Measurements from ENCODE around the gene TERB1.
A peak's percentile ranks its signal among the peaks of the same experiment; 100 is the strongest.

Gene TERB1

GRCh38 chr16:66842765-66843164, 41.4 kb upstream of the TERB1 start:
- Mint-ChIP-seq H3K9me3 (no peaks in the 10 kb centered on the region), H3K4me3 (no peak overlapping the region), H3K4me1 (peaks cover 4% of the 10 kb centered on the region), H3K27me3 (peaks cover 43% of the 10 kb centered on the region), H3K27ac (no peak overlapping the region), H3K36me3 (ENCODE audit: low read depth) (no peaks in the 10 kb centered on the region)
- ATAC-seq, result no peak
- DNase-seq, result no peak

- no peak overlapping the region for H3K4me3 Mint-ChIP-seq
- H3K4me1 Mint-ChIP-seq, result peaks cover 4% of the 10 kb centered on the region
- peaks cover 39% of the 10 kb centered on the region for H3K27me3 Mint-ChIP-seq
- no peak overlapping the region for H3K27ac Mint-ChIP-seq
- no peak for ATAC-seq
- DNase-seq, result no peak
- no peaks in the 10 kb centered on the region for H3K36me3 Mint-ChIP-seq (ENCODE audit: low read depth)
- no peaks in the 10 kb centered on the region for H3K9me3 Mint-ChIP-seq
Observed at GRCh38 chr16:66841366-66841765, 40.0 kb upstream of the TERB1 start.

DNA sequence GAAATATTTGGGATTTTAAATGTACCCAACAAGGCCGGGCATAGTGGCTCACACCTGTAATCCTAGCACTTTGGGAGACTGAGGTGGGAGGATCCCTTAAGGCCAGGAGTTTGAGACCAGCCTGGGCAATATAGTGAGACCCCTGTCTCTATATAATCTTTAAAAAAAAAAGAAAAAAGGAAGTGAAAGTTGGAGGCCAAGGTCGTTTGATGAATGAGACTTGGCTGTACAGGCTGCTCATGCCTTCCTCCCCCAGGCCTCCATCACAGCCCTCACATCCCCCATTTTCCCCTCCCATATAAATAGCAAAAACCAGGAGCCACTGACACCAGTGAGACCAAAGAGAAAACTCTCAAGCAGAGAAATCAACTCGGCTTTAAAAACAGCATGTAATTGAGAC, 39.5 kb upstream of the TERB1 start:
- H3K36me3 Mint-ChIP-seq (ENCODE audit: low read depth), result no peaks in the 10 kb centered on the region
- H3K4me1 Mint-ChIP-seq, result peaks cover 4% of the 10 kb centered on the region
- no peaks in the 10 kb centered on the region for H3K9me3 Mint-ChIP-seq
- no peak overlapping the region for H3K27ac Mint-ChIP-seq
- DNase-seq (no peak), ATAC-seq (no peak)
- no peak overlapping the region for H3K4me3 Mint-ChIP-seq
- peaks cover 34% of the 10 kb centered on the region for H3K27me3 Mint-ChIP-seq

DNA sequence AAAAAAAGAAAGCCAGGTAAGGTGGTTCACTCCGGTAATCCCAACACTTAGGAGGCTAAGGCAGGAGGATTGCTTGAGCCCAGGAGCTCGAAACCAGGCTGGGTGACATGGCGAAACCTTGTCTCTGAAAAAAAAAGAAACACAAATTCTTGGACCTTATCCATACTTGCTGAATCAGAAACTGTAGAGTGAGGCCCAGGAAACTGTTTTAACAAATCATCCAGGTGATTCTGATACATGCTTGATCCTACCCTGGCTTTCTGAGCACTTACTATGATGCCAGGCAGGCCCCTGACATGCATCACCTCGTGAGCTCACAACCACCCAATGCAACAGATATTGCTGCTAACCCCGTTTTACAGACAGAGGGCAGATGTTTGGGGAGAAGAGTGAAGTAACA, 33.4 kb upstream of the TERB1 start:
- H3K9me3 Mint-ChIP-seq, result no peaks in the 10 kb centered on the region
- H3K4me3 Mint-ChIP-seq, result no peak overlapping the region
- ATAC-seq (no peak), DNase-seq (no peak)
- H3K27me3 Mint-ChIP-seq, result peaks cover 2% of the 10 kb centered on the region
- peaks cover 6% of the 10 kb centered on the region for H3K4me1 Mint-ChIP-seq
- H3K36me3 Mint-ChIP-seq (ENCODE audit: low read depth), result peaks cover under 1% of the 10 kb centered on the region
- H3K27ac Mint-ChIP-seq, result no peak overlapping the region

DNA sequence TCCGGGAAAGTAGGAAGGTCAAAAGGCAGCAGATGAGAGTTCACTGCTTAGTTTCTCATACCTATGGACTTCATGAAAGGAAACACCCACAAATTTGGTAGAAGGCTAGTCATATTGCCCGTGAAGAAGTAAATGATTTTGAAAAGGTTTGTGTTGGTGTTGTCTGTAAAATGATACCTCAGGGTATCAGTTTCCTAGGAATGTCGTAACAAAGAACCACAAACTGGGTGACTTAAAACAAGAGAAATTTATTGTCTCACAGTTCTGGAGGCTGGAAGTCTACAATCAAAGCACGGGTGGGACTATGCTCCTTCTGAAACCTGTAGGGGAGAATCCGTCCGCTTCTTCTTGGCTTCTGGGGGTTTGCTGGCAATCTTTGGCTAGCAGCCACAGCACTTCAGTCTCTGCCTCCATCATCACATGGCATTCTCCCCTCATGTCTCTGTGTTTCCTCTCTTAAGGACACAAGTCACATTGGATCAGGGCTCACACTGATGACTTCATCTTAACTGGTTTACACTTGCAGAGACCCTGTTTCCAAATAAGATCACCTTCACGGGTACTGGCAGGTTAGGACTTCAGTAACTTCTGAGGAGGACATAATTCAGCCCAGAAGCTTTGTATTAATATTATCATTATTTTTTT, 31.4 kb upstream of the TERB1 start:
- DNase-seq (no peak), ATAC-seq (no peak)
- H3K4me1 Mint-ChIP-seq, result peaks cover 22% of the 10 kb centered on the region
- peaks cover 2% of the 10 kb centered on the region for H3K27me3 Mint-ChIP-seq
- no peaks in the 10 kb centered on the region for H3K9me3 Mint-ChIP-seq
- H3K4me3 Mint-ChIP-seq, result no peak overlapping the region
- no peak overlapping the region for H3K27ac Mint-ChIP-seq
- H3K36me3 Mint-ChIP-seq (ENCODE audit: low read depth), result peaks cover 7% of the 10 kb centered on the region

- no peak overlapping the region for H3K27ac Mint-ChIP-seq
- H3K4me1 Mint-ChIP-seq, result peaks cover 26% of the 10 kb centered on the region
- no peaks in the 10 kb centered on the region for H3K9me3 Mint-ChIP-seq
- H3K4me3 Mint-ChIP-seq, result no peak overlapping the region
- peaks cover 2% of the 10 kb centered on the region for H3K27me3 Mint-ChIP-seq
- ATAC-seq (no peak), DNase-seq (no peak)
- H3K36me3 Mint-ChIP-seq (ENCODE audit: low read depth), result peaks cover 11% of the 10 kb centered on the region
Observed at GRCh38 chr16:66832190-66832589, 30.8 kb upstream of the TERB1 start.

DNA sequence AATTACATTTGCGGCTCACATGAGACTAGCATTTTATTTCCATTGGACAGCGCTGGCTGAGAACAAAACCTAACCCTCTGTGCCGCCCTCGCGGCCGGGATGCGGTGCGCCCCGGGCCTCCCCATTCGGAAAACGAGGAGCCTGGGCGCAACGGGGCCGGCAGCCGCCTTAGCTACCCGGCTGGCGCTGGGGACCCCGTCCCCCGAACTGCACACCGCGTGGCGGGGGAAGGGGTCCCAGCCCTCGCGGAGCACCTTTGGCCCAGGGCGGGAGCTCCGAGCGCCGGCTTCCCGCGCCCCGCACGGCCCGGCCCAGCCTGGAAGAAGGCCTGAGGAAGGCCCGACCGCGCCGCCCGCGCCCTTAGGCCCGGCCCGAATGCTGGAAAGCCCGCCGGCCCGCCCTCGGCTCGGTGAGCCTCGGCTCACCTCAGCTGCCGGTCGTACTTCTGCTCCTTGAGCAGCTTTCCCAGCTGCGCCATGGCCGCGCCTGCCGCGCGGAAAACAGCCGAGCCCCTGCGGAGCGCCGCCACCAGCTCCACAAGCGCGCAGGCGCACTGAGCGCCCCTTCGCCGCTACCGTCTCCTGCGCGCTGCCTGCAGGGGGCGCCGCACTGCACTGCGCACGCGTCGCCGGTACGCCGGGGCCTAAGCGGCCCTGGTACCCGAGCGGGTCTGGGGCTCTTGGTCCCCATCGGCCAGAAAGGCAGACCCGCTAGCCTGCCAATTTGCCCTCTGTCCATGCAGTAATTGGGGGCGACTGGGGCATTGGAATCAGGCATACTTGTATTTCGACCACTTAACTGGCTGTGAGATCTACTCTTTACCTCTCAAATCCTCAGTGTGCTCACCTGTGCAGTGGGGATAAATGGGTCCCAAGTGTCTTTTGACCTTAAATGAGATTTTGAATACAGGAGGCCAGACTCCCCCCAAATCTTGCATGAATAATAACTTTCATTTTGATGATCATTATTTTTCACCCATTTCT, 29.3 kb upstream of the TERB1 start, which contains the start of gene NAE1:
NAE1 (minus strand) TSS at position 555 of the 983 bp plus-strand sequence; CDS start at position 478, 77 bp downstream.
- H3K27ac Mint-ChIP-seq, result peak within 1 kb of the TSS; percentile 69
- no peaks in the 10 kb centered on the region for H3K9me3 Mint-ChIP-seq
- peak; percentile 94 for ATAC-seq
- peak within 1 kb of the TSS; percentile 81 for H3K4me3 Mint-ChIP-seq
- DNase-seq, result peak; percentile 91
- no peaks in the 10 kb centered on the region for H3K27me3 Mint-ChIP-seq
- H3K36me3 Mint-ChIP-seq (ENCODE audit: low read depth), result peaks cover 19% of the 10 kb centered on the region
- H3K4me1 Mint-ChIP-seq, result peaks cover 29% of the 10 kb centered on the region

GRCh38 chr16:66824006-66824405, 22.6 kb upstream of the TERB1 start:
- Mint-ChIP-seq H3K4me1 (peaks cover 16% of the 10 kb centered on the region), H3K27ac (no peak overlapping the region), H3K27me3 (no peaks in the 10 kb centered on the region), H3K4me3 (no peak overlapping the region), H3K36me3 (ENCODE audit: low read depth) (peaks cover 52% of the 10 kb centered on the region), H3K9me3 (no peaks in the 10 kb centered on the region)
- no peak for DNase-seq
- ATAC-seq, result no peak

DNA sequence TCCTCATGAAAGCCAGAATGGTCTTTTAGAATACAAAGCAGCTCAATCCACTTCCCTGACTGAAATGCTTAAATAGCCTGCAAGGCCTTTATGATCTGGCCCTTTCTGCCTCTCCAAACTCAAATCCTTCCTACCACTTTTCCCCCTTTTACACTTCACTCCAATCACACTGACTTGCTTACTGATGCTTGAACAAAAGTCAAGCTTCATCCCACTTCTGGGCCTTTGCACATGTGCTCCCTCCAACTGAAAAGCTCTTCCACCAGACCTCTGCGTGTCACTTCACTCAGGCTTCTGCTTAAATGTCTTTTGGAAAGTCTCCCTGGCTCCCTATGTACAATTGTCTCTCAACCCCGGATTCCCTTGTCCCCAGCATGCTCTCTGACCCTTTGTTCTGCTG, 13.3 kb upstream of the TERB1 start:
- no peak overlapping the region for H3K4me3 Mint-ChIP-seq
- H3K27me3 Mint-ChIP-seq, result no peaks in the 10 kb centered on the region
- no peak overlapping the region for H3K27ac Mint-ChIP-seq
- ATAC-seq (no peak), DNase-seq (no peak)
- peaks cover 65% of the 10 kb centered on the region for H3K36me3 Mint-ChIP-seq (ENCODE audit: low read depth)
- H3K9me3 Mint-ChIP-seq, result no peaks in the 10 kb centered on the region
- H3K4me1 Mint-ChIP-seq, result no peaks in the 10 kb centered on the region

DNA sequence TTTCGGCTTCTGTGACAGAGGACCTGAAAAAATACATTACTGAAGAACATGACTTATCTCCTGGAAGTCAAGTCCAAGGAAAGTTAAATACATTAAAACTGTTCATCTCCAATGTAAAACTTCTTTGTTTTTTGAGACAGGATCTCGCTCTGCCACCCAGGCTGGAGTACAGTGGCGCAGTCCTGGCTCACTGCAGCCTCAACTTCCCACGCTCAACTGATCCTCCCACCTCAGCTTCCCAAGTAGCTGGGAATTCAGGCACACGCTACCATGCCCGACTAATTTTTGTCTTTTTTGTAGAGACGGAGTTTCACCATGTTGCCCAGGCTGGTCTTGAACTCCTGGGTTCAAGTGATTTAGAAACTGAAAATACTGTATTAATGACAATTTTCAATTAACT, 9.7 kb upstream of the TERB1 start:
- H3K27me3 Mint-ChIP-seq, result no peaks in the 10 kb centered on the region
- no peaks in the 10 kb centered on the region for H3K9me3 Mint-ChIP-seq
- no peak for DNase-seq
- H3K36me3 Mint-ChIP-seq (ENCODE audit: low read depth), result peaks cover 62% of the 10 kb centered on the region
- no peak overlapping the region for H3K27ac Mint-ChIP-seq
- no peaks in the 10 kb centered on the region for H3K4me1 Mint-ChIP-seq
- no peak for ATAC-seq
- no peak overlapping the region for H3K4me3 Mint-ChIP-seq

DNA sequence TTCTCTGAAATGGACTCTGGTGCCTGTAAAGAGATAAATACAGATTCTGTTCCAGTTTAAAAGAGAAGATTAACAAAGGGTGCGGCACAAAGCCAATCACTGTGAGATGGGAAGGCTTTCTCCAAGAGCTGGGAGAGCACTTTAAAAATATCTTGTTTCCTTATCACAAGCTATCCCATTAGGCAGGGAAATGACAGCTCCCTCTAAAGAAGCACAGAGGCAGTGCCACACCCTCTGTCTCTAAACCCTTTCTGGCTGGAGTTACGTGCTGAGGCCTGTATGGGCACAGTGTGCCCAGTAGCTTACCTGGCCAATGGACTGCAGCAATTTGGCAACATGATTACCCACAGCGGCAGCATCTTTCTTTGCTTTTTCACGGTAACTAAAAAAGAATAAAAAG, 9.0 kb upstream of the TERB1 start:
- H3K36me3 Mint-ChIP-seq (ENCODE audit: low read depth), result peaks cover 62% of the 10 kb centered on the region

GRCh38 chr16:66809765-66810164, 8.4 kb upstream of the TERB1 start:
- no peak overlapping the region for H3K27ac Mint-ChIP-seq
- DNase-seq, result no peak
- no peaks in the 10 kb centered on the region for H3K9me3 Mint-ChIP-seq
- no peak for ATAC-seq
- no peaks in the 10 kb centered on the region for H3K27me3 Mint-ChIP-seq
- peaks cover 63% of the 10 kb centered on the region for H3K36me3 Mint-ChIP-seq (ENCODE audit: low read depth)
- no peak overlapping the region for H3K4me3 Mint-ChIP-seq
- H3K4me1 Mint-ChIP-seq, result no peaks in the 10 kb centered on the region

More for the DNA sequence above, 9.0 kb upstream of the TERB1 start:
- no peaks in the 10 kb centered on the region for H3K27me3 Mint-ChIP-seq
- peak overlapping the region; percentile 4 for H3K27ac Mint-ChIP-seq
- no peak overlapping the region for H3K4me3 Mint-ChIP-seq
- H3K4me1 Mint-ChIP-seq, result no peaks in the 10 kb centered on the region
- DNase-seq, result no peak
- no peaks in the 10 kb centered on the region for H3K9me3 Mint-ChIP-seq
- no peak for ATAC-seq

GRCh38 chr16:66802159-66802558, 775 bp upstream of the TERB1 start:
- peaks cover 31% of the 10 kb centered on the region for H3K36me3 Mint-ChIP-seq (ENCODE audit: low read depth)
- DNase-seq, result no peak
- no peak overlapping the region for H3K27ac Mint-ChIP-seq

DNA sequence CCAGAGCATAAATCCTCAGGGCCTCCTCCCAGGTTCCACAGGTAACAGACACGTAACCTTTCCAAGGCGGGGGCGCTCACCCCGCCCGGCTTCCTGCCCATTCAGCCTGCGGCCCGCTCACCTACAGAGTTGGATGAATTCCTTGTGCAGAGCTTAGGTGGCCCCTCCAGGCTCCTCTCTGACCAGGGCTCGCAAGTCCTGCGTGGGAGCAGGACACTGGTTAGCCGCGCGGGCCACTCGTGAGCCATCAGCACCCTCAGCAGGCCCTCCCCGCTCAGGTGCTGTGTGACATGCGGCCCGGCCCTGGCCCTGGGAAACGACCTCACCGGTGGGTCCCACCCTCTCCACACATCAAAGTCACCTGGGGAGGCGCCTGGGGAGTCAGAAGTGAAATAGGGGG, 528 bp downstream of the TERB1 start:
- H3K4me3 Mint-ChIP-seq, result no peak overlapping the region
- no peak for ATAC-seq
- no peaks in the 10 kb centered on the region for H3K4me1 Mint-ChIP-seq
- H3K9me3 Mint-ChIP-seq, result no peaks in the 10 kb centered on the region
- no peak overlapping the region for H3K27ac Mint-ChIP-seq
- DNase-seq, result no peak
- peaks cover 28% of the 10 kb centered on the region for H3K36me3 Mint-ChIP-seq (ENCODE audit: low read depth)
- no peaks in the 10 kb centered on the region for H3K27me3 Mint-ChIP-seq

More at GRCh38 chr16:66802159-66802558, 775 bp upstream of the TERB1 start:
- Mint-ChIP-seq H3K27me3 (no peaks in the 10 kb centered on the region), H3K9me3 (no peaks in the 10 kb centered on the region), H3K4me3 (no peak overlapping the region), H3K4me1 (no peaks in the 10 kb centered on the region)
- ATAC-seq, result no peak

DNA sequence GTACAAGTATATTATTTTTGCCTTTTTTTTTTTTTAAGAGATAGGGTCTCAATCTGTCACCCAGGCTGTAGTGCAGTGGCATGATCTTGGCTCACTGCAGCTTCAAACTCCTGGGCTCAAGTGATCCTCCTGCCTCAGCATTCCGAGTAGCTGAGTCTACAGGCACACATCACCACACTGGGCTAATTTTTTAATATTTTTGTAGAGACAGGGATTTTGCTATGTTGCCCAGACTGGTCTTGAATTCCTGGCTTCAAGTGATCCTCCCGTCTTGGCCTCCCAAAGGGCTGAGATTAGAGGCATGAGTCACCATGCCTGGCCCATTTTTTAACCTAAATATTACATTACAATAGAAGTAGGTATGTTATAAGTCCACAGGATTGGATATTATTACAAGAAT, 3.2 kb downstream of the TERB1 start:
- ATAC-seq (no peak), DNase-seq (no peak)
- no peaks in the 10 kb centered on the region for H3K4me1 Mint-ChIP-seq
- H3K36me3 Mint-ChIP-seq (ENCODE audit: low read depth), result peaks cover 6% of the 10 kb centered on the region
- no peak overlapping the region for H3K4me3 Mint-ChIP-seq
- H3K9me3 Mint-ChIP-seq, result no peaks in the 10 kb centered on the region
- no peak overlapping the region for H3K27ac Mint-ChIP-seq
- H3K27me3 Mint-ChIP-seq, result no peaks in the 10 kb centered on the region

Data from activated naive CD8-positive, alpha-beta T cell treated with anti-CD3 and anti-CD28 coated beads, Interleukin-2, amount 50 U/mL, for 24 hours (primary cell).